ENCODE data around the gene TMEM150B.

TMEM150B gene

GRCh38 chr19:55305983-55306562, 19.1 kb downstream of the TMEM150B start:
- no peak overlapping the region for H2AFZ ChIP-seq (ENCODE audit: low read length)
- H3K27ac ChIP-seq (ENCODE audit: low read depth, low read length, poor library complexity, severe bottlenecking): no peak overlapping the region
- H3K79me2 ChIP-seq (ENCODE audit: insufficient read depth, low read length): no peaks in the 10 kb centered on the region
- H3K9ac ChIP-seq (ENCODE audit: low read length): no peak overlapping the region
- TF ChIP-seq EZH2 (IDR thresholded peaks at IDR 0.05; ENCODE audit: borderline replicate concordance, low read length) (no peak), CTCF (IDR thresholded peaks at IDR 0.05; ENCODE audit: low read length) (no peak)
- H3K4me2 ChIP-seq (ENCODE audit: low read length): no peak overlapping the region
- H4K20me1 ChIP-seq (ENCODE audit: insufficient read depth, low read length): no peaks in the 10 kb centered on the region
- H3K36me3 ChIP-seq (ENCODE audit: insufficient read depth, low read length): peaks cover 23% of the 10 kb centered on the region
- peaks cover 37% of the 10 kb centered on the region for H3K4me1 ChIP-seq (ENCODE audit: insufficient read depth, low read length, severe bottlenecking)
- no peak overlapping the region for H3K4me3 ChIP-seq (ENCODE audit: low read depth, low read length, poor library complexity, severe bottlenecking)
- no peaks in the 10 kb centered on the region for H3K27me3 ChIP-seq (ENCODE audit: insufficient read depth, low read length)
- no peaks in the 10 kb centered on the region for H3F3A ChIP-seq (ENCODE audit: insufficient read depth, low read length)
- H3K9me3 ChIP-seq (ENCODE audit: low read length): no peaks in the 10 kb centered on the region
- H3K9me2 ChIP-seq (ENCODE audit: low read depth, low read length): no peaks in the 10 kb centered on the region

- Histone ChIP-seq H3K27ac (ENCODE audit: low read depth, low read length, poor library complexity, severe bottlenecking) (no peak overlapping the region), H3K36me3 (ENCODE audit: insufficient read depth, low read length) (peaks cover 23% of the 10 kb centered on the region)
Measured at GRCh38 chr19:55305491-55305890, 19.6 kb downstream of the TMEM150B start.

GRCh38 chr19:55304980-55305379, 20.2 kb downstream of the TMEM150B start:
- no peaks in the 10 kb centered on the region for H3K9me3 ChIP-seq (ENCODE audit: low read length)
- H3K4me1 ChIP-seq (ENCODE audit: insufficient read depth, low read length, severe bottlenecking): peaks cover 31% of the 10 kb centered on the region
- TF ChIP-seq CTCF (IDR thresholded peaks at IDR 0.05; ENCODE audit: low read length) (no peak), EZH2 (IDR thresholded peaks at IDR 0.05; ENCODE audit: borderline replicate concordance, low read length) (no peak)
- no peak overlapping the region for H2AFZ ChIP-seq (ENCODE audit: low read length)
- H3K4me3 ChIP-seq (ENCODE audit: low read depth, low read length, poor library complexity, severe bottlenecking): no peak overlapping the region
- no peaks in the 10 kb centered on the region for H3K9me2 ChIP-seq (ENCODE audit: low read depth, low read length)
- no peaks in the 10 kb centered on the region for H3K27me3 ChIP-seq (ENCODE audit: insufficient read depth, low read length)
- H3K79me2 ChIP-seq (ENCODE audit: insufficient read depth, low read length): no peaks in the 10 kb centered on the region
- no peaks in the 10 kb centered on the region for H3F3A ChIP-seq (ENCODE audit: insufficient read depth, low read length)
- H3K4me2 ChIP-seq (ENCODE audit: low read length): no peak overlapping the region
- no peaks in the 10 kb centered on the region for H4K20me1 ChIP-seq (ENCODE audit: insufficient read depth, low read length)
- H3K9ac ChIP-seq (ENCODE audit: low read length): no peak overlapping the region
- peaks cover 23% of the 10 kb centered on the region for H3K36me3 ChIP-seq (ENCODE audit: insufficient read depth, low read length)
- no peak overlapping the region for H3K27ac ChIP-seq (ENCODE audit: low read depth, low read length, poor library complexity, severe bottlenecking)

More at GRCh38 chr19:55305491-55305890, 19.6 kb downstream of the TMEM150B start:
- Histone ChIP-seq H3F3A (ENCODE audit: insufficient read depth, low read length) (no peaks in the 10 kb centered on the region), H3K9me3 (ENCODE audit: low read length) (no peaks in the 10 kb centered on the region), H3K4me3 (ENCODE audit: low read depth, low read length, poor library complexity, severe bottlenecking) (no peak overlapping the region), H4K20me1 (ENCODE audit: insufficient read depth, low read length) (no peaks in the 10 kb centered on the region), H3K27me3 (ENCODE audit: insufficient read depth, low read length) (no peaks in the 10 kb centered on the region), H3K79me2 (ENCODE audit: insufficient read depth, low read length) (no peaks in the 10 kb centered on the region), H2AFZ (ENCODE audit: low read length) (no peak overlapping the region), H3K4me1 (ENCODE audit: insufficient read depth, low read length, severe bottlenecking) (peaks cover 36% of the 10 kb centered on the region), H3K9ac (ENCODE audit: low read length) (no peak overlapping the region), H3K9me2 (ENCODE audit: low read depth, low read length) (no peaks in the 10 kb centered on the region), H3K4me2 (ENCODE audit: low read length) (no peak overlapping the region)
- no peak for TF ChIP-seq EZH2 (IDR thresholded peaks at IDR 0.05; ENCODE audit: borderline replicate concordance, low read length)
- TF ChIP-seq CTCF (IDR thresholded peaks at IDR 0.05; ENCODE audit: low read length): no peak

Data from OCI-LY1 (cell line).